ENCODE measurements around the gene TAF1B. TPM values are rescaled to one million over a fixed set of nuclear protein-coding genes. Genes with fewer than 3 reads are reported as not detected.

The TAF1B gene
- total RNA-seq, 1 donor from 2014 or later, result 6.1 TPM

DNA sequence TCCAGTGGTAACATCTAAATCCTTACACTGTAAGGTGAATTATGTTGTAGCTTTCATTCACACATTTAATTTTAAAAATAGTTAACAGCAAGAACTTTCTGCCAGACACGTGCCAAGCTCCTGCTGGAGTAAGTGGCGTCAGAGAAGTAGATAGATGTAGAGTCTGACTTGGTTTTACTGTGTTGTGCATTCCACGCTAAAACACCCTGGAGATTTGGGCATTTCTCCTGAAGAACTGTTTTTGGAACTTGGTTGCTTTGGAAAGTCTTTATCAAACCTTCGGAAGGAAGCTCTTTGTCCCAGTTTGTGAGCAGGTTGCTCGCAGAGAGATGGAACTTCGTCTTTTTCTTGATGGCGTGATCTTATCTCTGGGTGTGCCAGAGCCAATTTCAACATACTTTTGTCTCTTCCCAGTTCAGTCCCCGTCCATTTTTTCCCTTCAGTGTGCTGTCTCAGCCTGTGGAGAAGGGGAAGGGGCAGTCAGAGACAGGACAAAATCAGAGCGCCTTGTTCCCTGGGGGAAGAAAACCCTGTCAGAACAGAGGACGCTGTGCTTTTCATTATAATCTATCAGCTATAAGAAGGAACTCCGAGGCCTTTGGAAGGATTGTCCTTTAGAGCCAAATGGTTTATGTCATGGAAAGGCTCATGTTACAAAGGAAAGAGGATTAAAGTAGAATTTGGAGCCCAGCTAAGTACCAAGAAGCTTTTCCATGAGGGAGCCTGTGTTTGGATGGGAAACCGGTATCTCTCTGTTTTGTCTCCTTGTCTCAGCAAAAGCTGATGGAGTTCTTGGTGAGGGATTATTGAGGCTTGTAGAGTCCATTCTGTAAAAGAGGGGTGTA is 127.1 kb downstream of the TAF1B start:
- no peak for DNase-seq
- ATAC-seq (ENCODE audit: poor library complexity), result no peak
- intact Hi-C loops (cut with DNase I), result no loop called here

DNA sequence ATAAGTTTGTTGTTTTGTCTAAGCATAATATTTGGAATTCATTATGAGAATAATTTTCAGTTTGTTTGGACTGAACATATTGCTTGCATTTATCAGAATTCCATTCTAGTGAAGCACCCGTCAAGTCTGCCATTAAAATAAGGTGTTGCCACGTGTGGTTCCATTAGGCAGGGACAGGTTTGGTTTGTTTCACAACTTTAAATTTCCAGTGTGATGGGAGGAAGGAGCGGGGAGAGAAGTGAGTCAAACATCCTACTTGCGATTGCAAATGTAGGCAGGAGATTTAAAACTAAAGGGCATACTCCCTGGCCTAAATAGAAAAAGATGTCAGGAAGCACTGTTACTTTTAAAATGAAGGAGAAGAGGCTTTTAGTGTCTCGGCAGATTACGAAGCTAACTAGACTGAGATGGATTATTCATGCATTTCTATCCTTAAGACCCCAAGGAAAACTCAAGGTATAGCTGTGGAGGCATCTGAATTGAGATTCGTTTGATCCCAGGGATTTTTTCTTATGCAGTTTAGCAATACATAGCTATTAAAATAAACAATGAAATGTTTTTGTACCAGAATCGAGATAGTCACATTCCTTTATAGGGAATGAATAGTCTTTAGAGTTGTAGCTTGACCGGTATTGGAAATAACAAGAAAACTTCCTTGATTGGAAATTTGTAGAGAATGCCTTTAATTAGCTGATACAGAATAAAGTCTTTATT is 128.0 kb downstream of the TAF1B start:
- intact Hi-C loops (cut with DNase I), result no loop called here
- ATAC-seq (ENCODE audit: poor library complexity) (no peak), DNase-seq (no peak)

DNA sequence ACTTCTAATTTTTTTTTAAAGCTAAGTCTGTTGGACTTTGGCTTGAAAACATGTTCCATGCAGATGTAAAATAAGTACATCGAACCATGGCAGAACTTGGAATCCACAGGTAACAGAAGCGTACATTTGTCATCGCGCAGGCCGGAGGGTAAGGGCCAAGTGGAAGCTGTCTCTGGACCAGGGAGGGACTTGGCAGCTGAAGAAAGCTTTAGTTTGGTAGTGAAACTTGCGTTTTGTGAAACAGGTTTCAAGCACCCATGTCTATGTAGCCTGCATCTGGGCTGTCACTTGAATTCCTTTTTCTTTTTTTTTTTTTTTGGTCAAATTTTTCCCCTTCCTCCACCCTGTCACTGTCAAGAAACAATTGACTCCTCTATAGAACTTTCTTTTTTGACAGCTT is 128.6 kb downstream of the TAF1B start:
- DNase-seq (no peak), ATAC-seq (ENCODE audit: poor library complexity) (no peak)
- intact Hi-C loops (cut with DNase I), result no loop called here

DNA sequence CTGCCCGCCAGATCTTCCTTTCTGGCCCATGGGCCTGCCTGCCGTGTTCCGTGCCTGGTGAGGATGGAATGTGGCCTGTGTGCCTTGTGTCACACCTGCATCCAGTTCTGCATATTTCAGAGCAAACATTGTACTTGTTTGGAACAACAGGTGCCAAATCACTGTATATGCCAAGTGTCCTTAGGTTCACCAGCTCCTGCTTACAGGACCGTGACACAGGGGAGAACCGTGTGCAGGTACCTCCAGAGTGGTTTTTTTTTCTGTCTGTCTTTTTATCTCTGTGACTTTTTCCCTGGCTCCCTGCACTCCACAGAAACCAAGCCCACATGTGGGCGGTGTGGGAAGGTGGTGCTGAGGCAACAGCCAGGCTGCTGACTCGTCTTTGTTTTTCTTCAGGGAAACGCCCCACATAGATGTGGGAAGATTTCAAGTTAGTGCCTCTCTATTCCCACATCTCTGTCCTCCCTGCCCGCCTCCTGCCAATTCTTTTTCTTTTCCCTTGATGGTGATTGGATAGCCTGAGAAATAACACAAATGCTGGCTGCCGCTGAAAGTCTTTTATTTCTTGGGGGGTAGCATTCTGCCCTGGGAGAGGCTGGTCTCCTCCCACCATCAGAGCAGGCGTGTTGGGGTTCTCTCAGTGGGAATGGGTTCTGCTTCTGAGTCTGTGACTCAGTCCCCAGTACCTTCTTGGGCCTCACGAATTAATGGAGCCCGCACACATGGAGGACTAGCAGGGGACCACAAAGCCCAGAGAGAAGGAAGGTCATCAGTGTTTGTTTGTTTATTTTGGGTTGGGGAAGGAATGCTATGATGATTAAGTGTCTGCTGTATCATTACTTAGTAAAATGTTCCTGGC is 129.6 kb downstream of the TAF1B start:
- DNase-seq, result no peak
- no peak for ATAC-seq (ENCODE audit: poor library complexity)
- intact Hi-C loops (cut with DNase I), result no loop called here

DNA sequence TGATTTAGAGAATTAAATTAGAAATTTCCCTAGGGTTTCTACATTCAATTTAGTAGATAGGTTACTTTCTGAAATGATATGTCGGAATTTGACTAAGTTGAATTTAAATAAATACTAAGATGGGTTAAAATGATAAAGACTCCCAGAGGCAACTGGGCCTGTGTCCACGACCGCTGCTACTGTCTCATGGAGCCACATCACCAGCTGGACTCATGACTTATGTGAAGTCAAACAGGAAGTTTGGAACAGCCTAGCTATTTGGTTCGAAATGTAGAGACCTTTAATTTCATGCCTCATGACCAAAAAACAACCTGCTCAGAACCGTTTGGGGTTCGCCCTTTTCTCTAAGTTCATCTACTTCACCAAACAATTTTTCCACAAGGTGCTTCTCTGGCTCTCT is 130.4 kb downstream of the TAF1B start:
- no peak for DNase-seq
- intact Hi-C loops (cut with DNase I), result no loop called here
- ATAC-seq (ENCODE audit: poor library complexity), result no peak

DNA sequence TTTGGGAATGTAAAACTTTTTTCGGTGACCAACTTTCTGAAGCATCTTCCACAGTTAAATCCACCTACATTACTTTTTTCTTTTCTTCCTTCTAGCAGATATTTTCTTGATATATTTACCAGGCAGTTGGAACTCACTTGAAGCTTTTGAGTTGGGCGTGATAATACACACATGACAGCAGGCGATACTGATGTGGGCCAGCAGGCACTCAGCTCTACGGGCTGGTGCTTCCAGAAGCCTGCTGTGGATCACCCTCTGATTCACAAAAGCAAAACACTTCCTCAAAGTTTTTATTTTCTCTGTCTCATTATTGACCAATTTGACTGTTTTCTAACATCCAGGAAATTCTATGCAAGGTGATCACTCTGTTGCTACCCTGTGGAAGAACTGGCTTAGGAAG is 131.1 kb downstream of the TAF1B start:
- intact Hi-C loops (cut with DNase I), result no loop called here
- DNase-seq, result no peak
- peak; percentile 76 for ATAC-seq (ENCODE audit: poor library complexity)

DNA sequence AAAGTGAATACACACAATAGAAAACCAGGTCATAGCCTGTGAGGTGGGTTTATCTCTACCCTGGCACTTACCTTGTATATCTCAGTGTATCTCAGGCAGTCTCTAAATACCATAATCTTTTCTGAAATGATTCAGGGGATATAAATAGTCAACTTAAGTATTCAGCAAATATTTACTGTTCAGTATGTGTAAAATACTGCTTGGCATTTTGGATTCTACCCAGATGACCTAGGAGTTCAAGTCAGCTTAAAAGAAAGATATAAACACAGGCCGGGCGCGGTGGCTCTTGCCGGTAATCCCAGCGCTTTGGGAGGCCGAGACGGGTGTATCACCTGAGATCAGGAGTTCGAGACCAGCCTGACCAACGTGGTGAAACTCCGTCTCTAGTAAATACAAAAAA is 132.1 kb downstream of the TAF1B start:
- ATAC-seq (ENCODE audit: poor library complexity), result no peak
- intact Hi-C loops (cut with DNase I), result no loop called here
- DNase-seq, result no peak

DNA sequence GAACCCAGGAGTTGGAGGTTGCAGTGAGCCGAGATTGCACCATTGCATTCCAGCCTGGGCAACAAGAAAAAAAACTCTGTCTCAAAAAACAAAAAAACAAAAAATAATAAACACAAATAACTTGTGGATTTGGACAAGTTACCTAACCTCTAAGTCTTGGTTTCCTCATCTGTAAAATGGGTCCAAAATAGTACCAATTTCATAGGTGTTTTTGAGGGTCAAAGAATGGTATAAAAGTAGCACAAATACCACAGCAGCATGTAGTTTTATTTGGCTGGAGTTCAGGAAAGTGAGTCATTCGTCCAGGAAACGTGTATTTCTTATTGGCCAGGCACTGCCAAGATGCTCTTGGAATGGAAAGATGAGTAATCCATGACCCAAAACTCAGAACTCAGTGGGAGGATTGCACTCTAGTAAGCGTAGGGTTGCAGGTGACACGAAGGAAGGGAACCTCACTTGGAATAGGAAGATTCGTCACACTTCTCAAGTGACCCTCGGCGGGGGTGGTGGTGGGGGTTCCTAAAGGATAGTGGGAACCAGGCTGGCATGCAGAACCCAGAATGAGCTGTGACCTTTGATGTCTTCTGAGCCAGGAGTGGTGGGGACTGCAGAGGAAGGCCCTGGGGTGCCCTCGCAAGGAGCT is 132.7 kb downstream of the TAF1B start:
- DNase-seq, result no peak
- intact Hi-C loops (cut with DNase I), result no loop called here
- no peak for ATAC-seq (ENCODE audit: poor library complexity)

DNA sequence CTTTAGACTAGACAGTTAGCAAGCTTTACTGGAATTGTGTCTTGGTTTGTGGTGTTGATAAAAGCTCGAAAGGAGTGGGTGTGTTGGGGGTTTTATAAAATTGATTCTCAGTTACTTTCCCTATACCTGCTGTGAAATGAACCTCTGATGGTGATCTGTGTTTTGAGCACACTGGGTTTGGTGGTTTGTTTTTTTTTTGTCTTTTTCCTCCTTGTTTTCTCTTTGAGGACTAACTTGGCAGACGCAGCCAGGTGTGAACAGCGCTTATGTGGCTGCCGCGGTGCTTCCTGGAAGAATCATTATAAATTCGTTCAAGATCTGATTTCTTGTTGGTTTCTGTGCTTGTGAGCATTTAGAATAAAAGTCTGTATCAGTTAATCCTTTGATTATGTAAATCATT is 136.7 kb downstream of the TAF1B start:
- no peak for ATAC-seq (ENCODE audit: poor library complexity)
- no peak for DNase-seq
- intact Hi-C loops (cut with DNase I), result loop anchor here (5.0 kb wide), 1 partner anchor 67 kb away; no protein-coding TSS in a partner anchor

DNA sequence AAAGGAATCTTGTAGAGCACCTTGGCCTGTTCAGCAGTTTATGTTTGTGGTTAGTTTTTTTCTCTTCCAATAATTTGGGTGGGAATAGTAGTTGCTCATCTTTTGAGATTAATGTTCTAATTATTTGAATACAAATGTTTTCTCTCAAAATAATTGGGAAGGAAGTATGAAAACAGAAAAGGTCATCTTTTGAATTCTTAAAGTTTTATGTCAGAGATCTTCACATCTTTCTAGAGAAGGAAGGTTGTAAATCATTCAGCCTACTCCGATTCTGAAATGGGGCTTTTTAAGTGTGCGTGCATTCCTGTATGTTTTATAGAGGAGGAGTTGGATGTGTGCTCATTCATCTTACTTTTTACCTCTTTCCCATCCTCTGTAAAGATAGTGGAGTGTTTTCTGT is 137.2 kb downstream of the TAF1B start:
- no peak for DNase-seq
- ATAC-seq (ENCODE audit: poor library complexity), result no peak
- intact Hi-C loops (cut with DNase I), result loop anchor here (5.0 kb wide), 1 partner anchor 67 kb away; no protein-coding TSS in a partner anchor

DNA sequence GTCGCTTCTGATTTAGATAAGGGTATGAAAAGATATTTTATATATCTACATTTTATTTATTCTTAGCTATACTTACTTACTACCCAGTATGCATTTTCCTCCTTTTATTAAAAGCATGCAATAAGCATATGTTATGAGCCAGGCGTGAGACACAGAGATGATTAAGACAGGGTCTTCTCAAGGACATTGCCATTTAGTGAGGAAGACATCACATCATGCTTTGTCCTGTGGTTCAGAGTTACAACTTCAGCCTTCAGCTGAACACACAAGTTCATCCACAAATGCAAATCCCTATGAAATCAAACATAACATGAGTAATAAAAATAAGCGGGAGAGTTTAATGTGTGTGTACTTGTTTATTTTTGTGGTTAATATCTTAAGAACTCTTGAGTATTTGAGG is 138.4 kb downstream of the TAF1B start:
- no peak for ATAC-seq (ENCODE audit: poor library complexity)
- intact Hi-C loops (cut with DNase I), result loop anchor here (5.0 kb wide), 1 partner anchor 66 kb away; no protein-coding TSS in a partner anchor
- DNase-seq, result no peak

DNA sequence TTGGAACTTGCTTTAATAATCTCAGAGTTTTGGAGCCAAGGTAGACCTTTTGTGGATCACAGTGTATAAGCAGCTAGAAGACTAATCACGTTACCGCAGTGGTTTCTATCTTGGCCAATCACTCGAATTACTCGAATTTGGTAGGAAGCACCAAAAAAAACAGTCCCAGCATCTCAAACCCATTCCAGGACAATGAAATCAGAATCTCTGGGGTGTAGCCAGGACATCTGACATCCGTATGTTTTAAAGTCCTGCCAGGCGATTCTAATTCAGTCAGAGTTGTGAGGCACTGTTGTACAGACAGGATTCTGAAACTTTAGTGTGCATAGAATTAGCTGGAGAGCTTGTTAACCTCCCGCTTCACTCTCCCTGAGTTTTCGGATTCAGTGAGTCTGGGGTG is 139.0 kb downstream of the TAF1B start:
- no peak for DNase-seq
- peak; percentile 71 for ATAC-seq (ENCODE audit: poor library complexity)
- intact Hi-C loops (cut with DNase I), result loop anchor here (5.0 kb wide), 1 partner anchor 65 kb away; no protein-coding TSS in a partner anchor

DNA sequence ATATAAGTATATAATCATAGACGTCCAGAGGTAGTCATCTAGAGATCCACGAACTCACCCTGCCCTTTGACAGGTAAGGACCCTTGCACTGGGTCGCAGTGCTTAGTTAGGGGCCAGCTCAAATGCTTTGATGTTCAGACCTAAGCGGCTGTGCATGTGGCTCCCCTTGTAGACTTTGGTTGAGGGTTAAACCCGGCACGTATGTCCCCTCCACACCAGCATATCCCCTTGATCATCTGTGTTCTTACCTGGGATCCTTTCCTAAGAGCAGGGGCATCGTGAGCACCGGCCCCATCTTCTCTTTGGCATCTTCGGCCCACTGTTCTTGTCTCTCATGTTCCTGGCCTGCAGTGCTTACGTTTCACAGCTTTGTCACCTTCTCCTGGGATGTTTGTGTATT is 139.6 kb downstream of the TAF1B start:
- no peak for DNase-seq
- intact Hi-C loops (cut with DNase I), result loop anchor here (5.0 kb wide), 1 partner anchor 64 kb away; no protein-coding TSS in a partner anchor
- ATAC-seq (ENCODE audit: poor library complexity), result no peak

DNA sequence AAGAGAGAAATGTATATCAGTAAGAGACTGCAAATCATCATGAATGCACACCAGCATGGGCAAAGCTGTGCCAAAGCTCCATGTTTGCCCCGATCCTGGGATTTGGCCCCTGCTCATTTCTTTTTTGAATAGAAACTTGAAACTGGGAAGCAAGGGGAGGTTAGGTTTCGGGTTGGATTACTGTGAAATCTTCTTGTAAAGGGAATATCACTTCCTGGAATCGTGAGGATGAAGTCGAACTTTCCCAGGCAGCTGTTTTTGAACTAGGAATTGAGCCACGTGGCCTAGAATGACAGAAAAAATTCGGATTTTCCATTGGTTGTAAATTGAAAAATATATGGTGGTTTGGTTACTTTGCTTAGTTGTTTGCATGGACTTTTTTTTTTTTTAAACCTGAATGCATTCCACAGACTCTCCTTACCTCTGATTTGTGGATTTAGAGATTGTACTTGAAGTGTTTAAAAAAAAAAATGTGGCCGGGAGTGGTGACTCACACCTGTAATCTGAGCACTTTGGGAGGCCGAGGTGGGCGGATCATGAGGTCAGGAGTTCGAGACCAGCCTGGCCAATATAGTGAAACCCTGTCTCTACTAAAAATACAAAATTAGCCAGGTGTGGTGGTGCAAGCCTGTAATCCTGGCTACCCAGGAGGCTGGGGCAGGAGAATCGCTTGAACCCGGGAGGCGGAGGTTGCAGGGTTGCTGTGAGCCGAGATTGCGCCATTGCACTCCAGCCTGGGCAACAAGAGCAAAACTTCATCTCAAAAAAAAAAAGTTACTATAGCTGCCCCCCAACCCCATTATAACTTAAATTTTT is 140.3 kb downstream of the TAF1B start:
- DNase-seq (no peak), ATAC-seq (ENCODE audit: poor library complexity) (no peak)
- intact Hi-C loops (cut with DNase I), result loop anchor here (5.0 kb wide), 1 partner anchor 64 kb away; no protein-coding TSS in a partner anchor

Measured in Right ventricle myocardium superior (tissue), 1 donor.